ENCODE data around the gene TSN. TPM values are rescaled to one million over a fixed set of nuclear protein-coding genes. Genes with fewer than 3 reads are reported as not detected.

The TSN gene
- total RNA-seq, 1 experiment from 2014 or later: 102 TPM

DNA sequence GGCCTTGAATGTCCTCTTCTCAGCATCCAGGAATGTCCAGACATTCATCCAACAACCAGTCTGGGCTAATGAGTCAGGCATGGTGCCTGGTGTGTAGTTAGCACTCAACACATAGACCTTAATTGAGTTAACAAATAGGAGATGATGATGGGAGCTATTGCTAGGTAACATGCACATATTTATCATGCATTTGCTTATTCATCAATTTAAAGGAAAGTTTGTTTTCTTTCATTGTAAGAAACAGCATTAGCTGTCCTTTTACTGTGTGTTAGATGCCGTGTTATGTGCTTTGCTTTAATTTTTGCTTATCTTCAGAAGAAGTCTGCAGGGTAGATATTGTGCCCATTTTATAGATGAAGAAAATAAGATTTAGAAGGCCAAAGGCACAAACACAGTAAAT, 43.2 kb downstream of the TSN start:
- Mint-ChIP-seq H3K4me3 (no peak overlapping the region), H3K36me3 (ENCODE audit: insufficient read depth in 1 of 3, low read depth in 3 of 3) (peaks cover 0 to 3% (median 0%) of the 10 kb centered on the region in 3 experiments; a peak in 2 of 7 replicates), H3K4me1 (peaks cover 9 to 30% of the 10 kb centered on the region in 2 experiments), H3K9me3 (peaks cover 5 to 6% of the 10 kb centered on the region in 2 experiments; a peak in 3 of 5 replicates), H3K27me3 (ENCODE audit: low read depth) (no peaks in the 10 kb centered on the region; the same call in 1 of the 2 replicates), H3K27ac (no peak overlapping the region)
- Histone ChIP-seq H4K91ac (ENCODE audit: insufficient read length, low read depth, low read length) (no peak overlapping the region), H3K9me3 (ENCODE audit: control insufficient read depth, low read depth, low read length) (no peaks in the 10 kb centered on the region), H2BK20ac (ENCODE audit: low read depth, low read length, poor library complexity, severe bottlenecking) (no peak overlapping the region), H3K9ac (ENCODE audit: extremely low read depth, insufficient read length, low read length) (no peak overlapping the region), H2BK120ac (ENCODE audit: low read depth, low read length, poor library complexity, severe bottlenecking) (no peak overlapping the region), H2BK12ac (ENCODE audit: insufficient read length, low read depth, low read length) (no peak overlapping the region), H4K5ac (ENCODE audit: insufficient read length, low read depth, low read length) (no peak overlapping the region), H3K23ac (ENCODE audit: insufficient read length, low read depth, low read length) (no peak overlapping the region), H3K27me3 (ENCODE audit: insufficient read depth, low read length) (no peaks in the 10 kb centered on the region), H3K14ac (ENCODE audit: insufficient read depth, low read length) (no peak overlapping the region), H2BK5ac (ENCODE audit: insufficient read length, low read length) (no peak overlapping the region), H3K4me1 (ENCODE audit: insufficient read depth, low read length) (peaks cover 8% of the 10 kb centered on the region), H3T11ph (ENCODE audit: low read length) (no peak overlapping the region), H2BK15ac (ENCODE audit: low read depth, low read length) (no peak overlapping the region), H2AFZ (ENCODE audit: low read length) (no peak overlapping the region), H3K56ac (ENCODE audit: insufficient read length, low read depth, low read length) (no peak overlapping the region), H3K27ac (ENCODE audit: insufficient read length, low read depth, low read length) (no peak overlapping the region), H3K4ac (ENCODE audit: low read depth, low read length) (no peak overlapping the region), H3K79me1 (ENCODE audit: insufficient read depth, low read depth, low read length, poor library complexity, severe bottlenecking) (no peaks in the 10 kb centered on the region), H3K23me2 (ENCODE audit: insufficient read length, low read depth, low read length, poor library complexity, severe bottlenecking) (no peaks in the 10 kb centered on the region), H4K8ac (replicated peaks; ENCODE audit: insufficient read length, low read depth, low read length) (no peak overlapping the region), H3K4me2 (ENCODE audit: insufficient read depth, insufficient read length, low read length) (no peak overlapping the region), H4K20me1 (ENCODE audit: control insufficient read depth, insufficient read depth, insufficient read length) (no peaks in the 10 kb centered on the region), H2AK5ac (ENCODE audit: insufficient read length, low read length) (no peak overlapping the region), H3K18ac (ENCODE audit: insufficient read length, low read depth, low read length) (no peak overlapping the region), H3K79me2 (ENCODE audit: insufficient read depth, low read length) (no peaks in the 10 kb centered on the region)
- no peak for DNase-seq
- WGBS (ENCODE audit: extremely low coverage, insufficient read length, low lambda C conversion rate): no CpG with 5 or more reads among the region's 1 CpG
- TF ChIP-seq CTCF (conservative IDR thresholded peaks at IDR 0.05): no peak
